GM12875 (cell line): Measurements from ENCODE around the gene LNX1.

ENCODE experiments used
- H3K4me3 ChIP-seq: one replicate; pipeline ENCODE4 v1.5.1; 2011; ENCODE audit warnings: low read depth, low read length, control low read depth
- TF ChIP-seq, protein P1 (sequence below): IDR thresholded peaks from 2 replicates; pipeline ENCODE4 v1.5.1; 2011; ENCODE audit warnings: low read depth, mild to moderate bottlenecking, control low read depth, inconsistent platforms, low read length, moderate library complexity, borderline replicate concordance; ENCODE audit not compliant: insufficient read depth

LNX1 gene

DNA sequence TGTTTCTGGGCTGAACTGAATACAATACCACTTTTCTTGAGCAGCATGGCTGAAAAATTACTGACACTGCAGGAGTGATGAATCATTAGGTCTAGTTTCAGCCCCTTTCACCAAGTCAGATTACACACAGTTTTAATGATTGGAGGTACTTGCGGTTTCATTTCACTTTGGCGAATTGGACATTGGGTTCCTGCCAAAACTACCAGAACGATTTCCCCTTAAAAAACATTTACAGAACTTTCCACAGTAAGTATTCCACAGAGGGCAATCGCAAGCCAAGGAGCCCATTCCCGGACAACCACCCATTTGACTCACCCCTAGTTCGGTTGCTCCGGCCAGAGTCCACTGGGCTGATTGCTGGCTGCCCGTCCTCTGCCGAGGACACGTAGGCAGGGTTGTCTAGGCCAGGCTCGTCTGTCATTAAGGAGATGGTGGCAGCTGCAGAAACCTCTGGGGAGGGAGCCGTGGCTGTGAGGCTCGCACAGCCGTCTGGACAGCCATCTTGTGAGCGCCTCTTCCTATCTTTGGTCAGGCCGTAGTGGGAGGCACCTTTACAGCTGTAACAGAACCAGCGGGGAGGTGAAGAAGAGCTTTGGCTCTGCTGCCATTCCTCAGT lies 83.5 kb downstream of the LNX1 start:
- H3K4me3 ChIP-seq, result no peak overlapping the region
- TF ChIP-seq, protein P1, sequence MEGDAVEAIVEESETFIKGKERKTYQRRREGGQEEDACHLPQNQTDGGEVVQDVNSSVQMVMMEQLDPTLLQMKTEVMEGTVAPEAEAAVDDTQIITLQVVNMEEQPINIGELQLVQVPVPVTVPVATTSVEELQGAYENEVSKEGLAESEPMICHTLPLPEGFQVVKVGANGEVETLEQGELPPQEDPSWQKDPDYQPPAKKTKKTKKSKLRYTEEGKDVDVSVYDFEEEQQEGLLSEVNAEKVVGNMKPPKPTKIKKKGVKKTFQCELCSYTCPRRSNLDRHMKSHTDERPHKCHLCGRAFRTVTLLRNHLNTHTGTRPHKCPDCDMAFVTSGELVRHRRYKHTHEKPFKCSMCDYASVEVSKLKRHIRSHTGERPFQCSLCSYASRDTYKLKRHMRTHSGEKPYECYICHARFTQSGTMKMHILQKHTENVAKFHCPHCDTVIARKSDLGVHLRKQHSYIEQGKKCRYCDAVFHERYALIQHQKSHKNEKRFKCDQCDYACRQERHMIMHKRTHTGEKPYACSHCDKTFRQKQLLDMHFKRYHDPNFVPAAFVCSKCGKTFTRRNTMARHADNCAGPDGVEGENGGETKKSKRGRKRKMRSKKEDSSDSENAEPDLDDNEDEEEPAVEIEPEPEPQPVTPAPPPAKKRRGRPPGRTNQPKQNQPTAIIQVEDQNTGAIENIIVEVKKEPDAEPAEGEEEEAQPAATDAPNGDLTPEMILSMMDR, result no peak

DNA sequence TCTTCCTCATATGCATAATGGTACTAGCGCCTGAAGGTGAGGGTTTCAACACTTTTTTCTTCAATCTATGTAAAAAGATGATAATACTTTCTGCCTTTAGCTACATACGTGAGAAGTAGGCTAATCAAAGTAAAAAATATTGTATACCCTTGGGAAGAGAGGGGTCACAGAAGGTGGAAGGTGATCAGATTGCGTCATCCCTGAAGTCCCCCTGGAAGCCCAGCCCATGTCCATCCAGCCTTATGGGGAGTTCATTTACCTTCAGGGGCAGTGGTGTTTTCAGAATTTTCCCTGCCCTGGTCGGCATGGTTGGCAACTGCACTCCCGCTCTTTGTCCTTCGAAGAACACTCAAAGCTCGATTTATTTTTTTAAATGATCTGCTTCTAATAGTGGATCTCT lies 84.2 kb downstream of the LNX1 start:
- TF ChIP-seq, protein P1, result no peak
- no peak overlapping the region for H3K4me3 ChIP-seq

DNA sequence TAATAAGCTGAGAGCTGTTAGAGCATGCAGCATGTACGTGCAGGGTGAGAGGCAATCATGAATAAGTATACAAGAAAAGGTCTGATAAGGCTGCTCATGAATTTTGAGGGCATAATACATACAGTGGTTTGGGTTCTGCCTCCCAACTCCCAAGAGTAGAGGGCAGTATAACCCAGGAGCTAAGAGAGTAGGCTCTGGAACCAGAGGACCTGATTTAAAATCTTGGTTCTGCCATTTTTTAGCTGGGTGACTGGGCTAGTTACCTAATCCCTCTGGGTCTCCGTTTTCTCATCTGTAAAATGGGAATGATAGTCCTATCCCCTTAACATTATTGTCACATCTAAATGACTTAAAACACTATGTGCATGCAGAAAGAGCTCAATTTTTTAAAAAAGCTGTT lies 85.3 kb downstream of the LNX1 start:
- TF ChIP-seq, protein P1, result no peak
- no peak overlapping the region for H3K4me3 ChIP-seq

DNA sequence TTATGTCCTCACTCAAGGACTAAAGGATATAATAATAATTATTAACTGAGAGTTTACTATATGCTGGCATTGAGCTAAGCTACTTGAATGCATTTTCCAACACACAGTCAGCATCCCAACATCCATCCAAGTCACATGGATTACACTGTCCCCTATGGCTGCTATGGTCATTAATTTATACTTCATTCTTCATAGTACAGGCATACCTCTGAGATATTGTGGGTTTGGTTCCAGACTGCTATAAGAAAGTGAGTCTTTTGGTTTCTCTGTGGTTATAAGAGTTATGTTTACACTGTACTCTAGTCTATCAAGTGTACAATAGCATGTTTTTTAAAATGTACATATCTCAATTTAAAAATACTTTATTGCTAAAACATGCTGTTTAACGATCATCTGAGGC lies 89.2 kb downstream of the LNX1 start:
- TF ChIP-seq, protein P1, result no peak
- no peak overlapping the region for H3K4me3 ChIP-seq

DNA sequence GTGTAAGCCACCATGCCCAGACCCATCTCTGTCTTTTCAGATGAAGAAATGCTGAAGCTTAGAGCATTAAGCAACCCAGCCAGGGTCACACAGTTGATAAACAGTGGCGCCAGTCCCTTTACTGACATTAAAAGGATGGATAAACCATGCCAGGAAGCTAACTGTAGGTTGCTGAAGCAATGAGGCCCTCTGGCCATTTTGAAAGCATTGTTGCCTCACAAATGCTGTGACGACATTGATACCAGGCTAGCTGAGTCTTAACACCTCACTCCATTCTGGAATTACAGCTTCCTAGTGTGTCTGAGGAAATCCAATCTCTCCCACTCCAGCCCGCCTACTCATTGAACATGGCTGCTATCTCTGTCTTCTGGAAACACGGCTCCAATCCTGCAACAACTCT lies 89.7 kb downstream of the LNX1 start:
- H3K4me3 ChIP-seq, result no peak overlapping the region
- TF ChIP-seq, protein P1, result no peak

DNA sequence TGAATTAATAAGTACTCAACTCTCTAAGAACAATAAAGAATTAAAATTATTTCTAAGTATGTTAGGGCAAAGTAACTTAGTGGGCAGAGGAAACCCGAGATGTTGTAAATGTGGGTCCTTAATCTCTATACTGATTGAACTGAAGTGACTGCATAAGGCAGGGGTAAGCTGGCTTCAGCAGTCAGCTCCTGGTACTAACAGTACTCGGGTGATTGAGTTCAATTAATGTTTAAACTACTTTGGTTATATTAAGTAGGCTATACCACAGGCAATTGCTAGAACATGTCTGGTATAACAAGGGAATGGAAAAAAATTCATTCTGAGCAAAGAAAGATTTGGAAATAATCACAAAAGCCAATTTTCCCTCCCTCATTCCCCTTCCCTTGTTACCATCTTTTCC lies 90.7 kb downstream of the LNX1 start:
- no peak overlapping the region for H3K4me3 ChIP-seq
- TF ChIP-seq, protein P1, result no peak

DNA sequence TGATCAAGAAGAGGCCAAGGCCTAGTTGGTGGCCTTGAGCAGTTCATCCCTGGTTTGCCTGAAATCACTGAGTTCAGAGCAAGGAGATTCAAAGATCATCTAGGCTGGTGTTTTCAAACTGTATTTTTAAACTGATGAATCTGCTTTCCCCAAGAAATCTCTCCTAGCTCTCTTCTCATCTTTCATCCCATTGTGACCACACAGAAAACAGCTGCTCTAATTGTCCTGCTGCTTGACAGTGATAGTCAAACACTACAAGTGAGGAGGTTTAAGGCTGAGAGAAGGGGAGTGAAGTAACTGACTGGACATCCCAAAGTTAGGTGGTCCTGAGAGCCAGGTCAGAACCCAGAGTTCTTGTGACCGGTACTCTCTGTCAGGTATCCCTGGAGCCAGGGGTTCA lies 91.5 kb downstream of the LNX1 start:
- H3K4me3 ChIP-seq, result no peak overlapping the region
- TF ChIP-seq, protein P1, result no peak
